Measurements from ENCODE around the gene NGFR. TPM values are rescaled to one million over a fixed set of nuclear protein-coding genes. Genes with fewer than 3 reads are reported as not detected.

NGFR gene
- total and polyA plus RNA-seq, 9 of the 15 experiments (the other 6 are each of a cell fraction or from before 2014, with no cell fraction given), result 0.07 to 0.23 (median 0.13) TPM; not detected in 4

- TF ChIP-seq TCF15 (CRISPR knock-in tag; IDR thresholded peaks at IDR 0.05) (no peak), MAFG (tag; conservative IDR thresholded peaks at IDR 0.05) (no peak), XRCC5 (IDR thresholded peaks at IDR 0.05; ENCODE audit: low read depth, low read length) (no peak), CBX1 (IDR thresholded peaks at IDR 0.05; ENCODE audit: low read depth) (no peak), ZNF57 (CRISPR knock-in tag; IDR thresholded peaks at IDR 0.05) (no peak), PURB (CRISPR knock-in tag; IDR thresholded peaks at IDR 0.05; ENCODE audit: low read depth) (no peak), FIP1L1 (IDR thresholded peaks at IDR 0.05; ENCODE audit: low read depth, low read length, poor library complexity, severe bottlenecking) (no peak), HSF4 (CRISPR knock-in tag; IDR thresholded peaks at IDR 0.05; ENCODE audit: borderline replicate concordance) (no peak), LCOR (CRISPR knock-in tag; IDR thresholded peaks at IDR 0.05) (no peak), RNF2 (IDR thresholded peaks at IDR 0.05) (peak; percentile 46; the same call in 1 of the 2 replicates), CBX8 (IDR thresholded peaks at IDR 0.05; ENCODE audit: borderline replicate concordance, extremely low read depth, low read depth, low read length, poor library complexity, severe bottlenecking) (no peak), ZBTB12 (CRISPR knock-in tag; IDR thresholded peaks at IDR 0.05) (no peak), FOXJ3 (CRISPR knock-in tag; IDR thresholded peaks at IDR 0.05) (no peak), ZNF263 (CRISPR knock-in tag; IDR thresholded peaks at IDR 0.05; ENCODE audit: borderline replicate concordance) (no peak), ZNF318 (IDR thresholded peaks at IDR 0.05; ENCODE audit: borderline replicate concordance in 1 of 2, low read depth in 1 of 2) (peak in 1 of 2 experiments; percentile 67; a peak in 2 of 4 replicates), MAZ (CRISPR knock-in tag; conservative IDR thresholded peaks at IDR 0.05 in 1 of 2, IDR thresholded peaks at IDR 0.05 in 1 of 2) (peak; percentile 59 to 68), GATAD2A (IDR thresholded peaks at IDR 0.05) (no peak), NELFE (IDR thresholded peaks at IDR 0.05; ENCODE audit: insufficient read depth, insufficient read length) (no peak), SRSF1 (IDR thresholded peaks at IDR 0.05; ENCODE audit: low read depth, low read length) (no peak)
Measured at GRCh38 chr17:49515196-49515770, 20.2 kb downstream of the NGFR start (continued).
